Measurements from ENCODE around the gene APOBEC3C.

- no peak for TF ChIP-seq CTCF (IDR thresholded peaks at IDR 0.05)
- TF ChIP-seq POLR2A (IDR thresholded peaks at IDR 0.05): no peak
- TF ChIP-seq EP300 (IDR thresholded peaks at IDR 0.05): no peak
Measured at GRCh38 chr22:38986629-38987028, 27.4 kb upstream of the APOBEC3C start.

Measured in ovary (tissue), 3 donors.